ENCODE data around the gene DACH1. TPM values are rescaled to one million over a fixed set of nuclear protein-coding genes. Genes with fewer than 3 reads are reported as not detected.
A peak's percentile ranks its signal among the peaks of the same experiment; 100 is the strongest.

Gene DACH1
- total and polyA plus RNA-seq, 2 of the 13 experiments (the other 11 are each of a cell fraction or from before 2014, with no cell fraction given), result not detected

DNA sequence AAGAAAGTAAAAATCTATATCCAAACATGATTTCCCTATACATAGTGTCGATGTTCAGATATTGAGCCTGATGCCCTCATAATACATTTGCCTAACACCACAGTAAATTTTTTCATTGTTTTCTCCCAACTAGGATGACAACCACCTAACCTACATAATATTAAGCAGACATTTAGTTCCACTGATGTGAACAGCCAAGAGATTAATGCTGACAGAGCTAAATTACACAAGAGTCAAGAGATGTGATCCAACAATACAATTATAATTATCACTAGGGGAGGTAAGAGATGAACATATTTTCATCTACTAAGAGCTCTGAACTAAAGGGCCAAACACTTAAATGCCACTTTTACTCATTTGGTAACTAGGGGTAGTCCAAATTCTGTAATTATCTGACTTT is 145.9 kb downstream of the DACH1 start:
- Histone ChIP-seq H3K27ac (ENCODE audit: extremely low read length, insufficient read depth, low read length) (no peak overlapping the region), H3K36me3 (replicated peaks in 1 of 2; ENCODE audit: control insufficient read depth in 1 of 2, insufficient read depth in 2 of 2, low read length in 2 of 2) (no peaks in the 10 kb centered on the region), H2AFZ (ENCODE audit: low read length) (no peak overlapping the region), H3K9ac (ENCODE audit: insufficient read depth, low read depth, low read length) (no peak overlapping the region), H4K20me1 (ENCODE audit: insufficient read depth, low read length) (no peaks in the 10 kb centered on the region), H3K4me2 (ENCODE audit: low read depth, low read length) (no peak overlapping the region), H3K27me3 (ENCODE audit: control insufficient read depth in 1 of 2, insufficient read depth in 2 of 2, low read length in 2 of 2) (no peaks in the 10 kb centered on the region), H3K4me3 (replicated peaks in 1 of 3; ENCODE audit: insufficient read depth in 1 of 3, low read depth in 2 of 3, low read length in 3 of 3) (no peak overlapping the region), H3K79me2 (ENCODE audit: insufficient read depth, low read length) (no peaks in the 10 kb centered on the region), H3K9me3 (ENCODE audit: low read length) (no peaks in the 10 kb centered on the region), H3K4me1 (ENCODE audit: insufficient read depth, low read length) (no peaks in the 10 kb centered on the region)
- intact Hi-C loops (cut with micrococcal nuclease; ENCODE audit: unreplicated experiment), result no loop called here
- WGBS (ENCODE audit: low lambda C conversion rate), result 0% methylated on average over 1 of the region's 1 CpG
- FAIRE-seq, result no peak
- in situ Hi-C loops (cut with HindIII; ENCODE audit: extremely low pct_ligation_motif_present, low pct_unique_long_range_greater_than_20kb), result no loop called here
- ATAC-seq, result no peak
- TF ChIP-seq ZNF20 (CRISPR knock-in tag; IDR thresholded peaks at IDR 0.05) (no peak), MAFK (conservative IDR thresholded peaks at IDR 0.05 in 1 of 2, IDR thresholded peaks at IDR 0.05 in 1 of 2; ENCODE audit: low read length in 2 of 2) (peak; percentile 84 to 93), MAFF (IDR thresholded peaks at IDR 0.05; ENCODE audit: low read depth, low read length) (peak; percentile 91)
- no TSS peak for BruUV-seq (replicated peaks)
- CTCF ChIA-PET (ENCODE audit: low intra/inter-chr PET ratio, low total read pairs), result no interaction called here
- POLR2A ChIA-PET, result no interaction called here
- DNase-seq (ENCODE audit: low spot score), result no peak

DNA sequence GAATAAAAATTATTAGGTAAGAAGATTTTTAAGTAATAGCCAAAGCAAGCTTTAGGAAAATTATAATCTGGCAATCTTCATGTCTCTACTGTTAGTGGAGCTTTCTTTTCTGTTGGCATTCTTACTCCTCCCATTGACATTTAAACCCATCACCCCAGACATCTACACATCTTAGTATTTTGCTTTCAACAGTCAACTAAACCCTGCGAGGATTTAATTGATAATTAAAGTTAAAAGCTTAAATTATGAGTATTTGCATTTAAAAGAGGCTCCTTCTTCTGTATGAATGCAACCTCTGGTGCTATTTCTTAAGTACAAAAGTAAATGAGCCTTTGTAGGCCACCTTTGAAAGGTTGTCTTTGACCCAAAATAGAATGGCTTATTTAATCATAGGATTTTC is 148.1 kb downstream of the DACH1 start:
- no peak overlapping the region for H3K4me2 ChIP-seq (ENCODE audit: low read depth, low read length)
- H3K79me2 ChIP-seq (ENCODE audit: insufficient read depth, low read length), result no peaks in the 10 kb centered on the region
- CTCF ChIA-PET (ENCODE audit: low intra/inter-chr PET ratio, low total read pairs), result no interaction called here
- ATAC-seq (no peak), DNase-seq (ENCODE audit: low spot score) (no peak), FAIRE-seq (no peak)
- no peak overlapping the region for H3K27ac ChIP-seq (ENCODE audit: extremely low read length, insufficient read depth, low read length)
- no peak overlapping the region for H3K9ac ChIP-seq (ENCODE audit: insufficient read depth, low read depth, low read length)
- WGBS (ENCODE audit: low lambda C conversion rate), result 2% methylated on average over 1 of the region's 1 CpG
- in situ Hi-C loops (cut with HindIII; ENCODE audit: extremely low pct_ligation_motif_present, low pct_unique_long_range_greater_than_20kb) (no loop called here), intact Hi-C loops (cut with micrococcal nuclease; ENCODE audit: unreplicated experiment) (no loop called here)
- no peak overlapping the region for H2AFZ ChIP-seq (ENCODE audit: low read length)
- no peaks in the 10 kb centered on the region for H3K4me1 ChIP-seq (ENCODE audit: insufficient read depth, low read length)
- BruUV-seq (replicated peaks), result no TSS peak
- no peaks in the 10 kb centered on the region for H4K20me1 ChIP-seq (ENCODE audit: insufficient read depth, low read length)
- H3K27me3 ChIP-seq (ENCODE audit: control insufficient read depth in 1 of 2, insufficient read depth in 2 of 2, low read length in 2 of 2), result no peaks in the 10 kb centered on the region
- no peaks in the 10 kb centered on the region for H3K36me3 ChIP-seq (replicated peaks in 1 of 2; ENCODE audit: control insufficient read depth in 1 of 2, insufficient read depth in 2 of 2, low read length in 2 of 2)
- POLR2A ChIA-PET, result no interaction called here
- H3K4me3 ChIP-seq (replicated peaks in 1 of 3; ENCODE audit: insufficient read depth in 1 of 3, low read depth in 2 of 3, low read length in 3 of 3), result no peak overlapping the region
- no peaks in the 10 kb centered on the region for H3K9me3 ChIP-seq (ENCODE audit: low read length)
- TF ChIP-seq TBX2 (CRISPR knock-in tag; IDR thresholded peaks at IDR 0.05; ENCODE audit: borderline replicate concordance) (no peak), GATA4 (IDR thresholded peaks at IDR 0.05; ENCODE audit: borderline replicate concordance, low read depth) (no peak), ZNF619 (CRISPR knock-in tag; IDR thresholded peaks at IDR 0.05) (no peak), TBP (CRISPR knock-in tag; IDR thresholded peaks at IDR 0.05) (no peak), ZNF589 (CRISPR knock-in tag; conservative IDR thresholded peaks at IDR 0.05) (no peak), KAT8 (CRISPR knock-in tag; IDR thresholded peaks at IDR 0.05) (no peak), ZNF160 (CRISPR knock-in tag; IDR thresholded peaks at IDR 0.05) (no peak), AGO2 (optimal IDR thresholded peaks at IDR 0.05; ENCODE audit: low read depth, low read length) (no peak), ZFP41 (CRISPR knock-in tag; IDR thresholded peaks at IDR 0.05; ENCODE audit: borderline replicate concordance) (no peak)
- TF ChIP-seq, protein P1, sequence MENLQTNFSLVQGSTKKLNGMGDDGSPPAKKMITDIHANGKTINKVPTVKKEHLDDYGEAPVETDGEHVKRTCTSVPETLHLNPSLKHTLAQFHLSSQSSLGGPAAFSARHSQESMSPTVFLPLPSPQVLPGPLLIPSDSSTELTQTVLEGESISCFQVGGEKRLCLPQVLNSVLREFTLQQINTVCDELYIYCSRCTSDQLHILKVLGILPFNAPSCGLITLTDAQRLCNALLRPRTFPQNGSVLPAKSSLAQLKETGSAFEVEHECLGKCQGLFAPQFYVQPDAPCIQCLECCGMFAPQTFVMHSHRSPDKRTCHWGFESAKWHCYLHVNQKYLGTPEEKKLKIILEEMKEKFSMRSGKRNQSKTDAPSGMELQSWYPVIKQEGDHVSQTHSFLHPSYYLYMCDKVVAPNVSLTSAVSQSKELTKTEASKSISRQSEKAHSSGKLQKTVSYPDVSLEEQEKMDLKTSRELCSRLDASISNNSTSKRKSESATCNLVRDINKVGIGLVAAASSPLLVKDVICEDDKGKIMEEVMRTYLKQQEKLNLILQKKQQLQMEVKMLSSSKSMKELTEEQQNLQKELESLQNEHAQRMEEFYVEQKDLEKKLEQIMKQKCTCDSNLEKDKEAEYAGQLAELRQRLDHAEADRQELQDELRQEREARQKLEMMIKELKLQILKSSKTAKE (CRISPR knock-in tag; IDR thresholded peaks at IDR 0.05; ENCODE audit: borderline replicate concordance), result no peak
- TF ChIP-seq, protein P2, sequence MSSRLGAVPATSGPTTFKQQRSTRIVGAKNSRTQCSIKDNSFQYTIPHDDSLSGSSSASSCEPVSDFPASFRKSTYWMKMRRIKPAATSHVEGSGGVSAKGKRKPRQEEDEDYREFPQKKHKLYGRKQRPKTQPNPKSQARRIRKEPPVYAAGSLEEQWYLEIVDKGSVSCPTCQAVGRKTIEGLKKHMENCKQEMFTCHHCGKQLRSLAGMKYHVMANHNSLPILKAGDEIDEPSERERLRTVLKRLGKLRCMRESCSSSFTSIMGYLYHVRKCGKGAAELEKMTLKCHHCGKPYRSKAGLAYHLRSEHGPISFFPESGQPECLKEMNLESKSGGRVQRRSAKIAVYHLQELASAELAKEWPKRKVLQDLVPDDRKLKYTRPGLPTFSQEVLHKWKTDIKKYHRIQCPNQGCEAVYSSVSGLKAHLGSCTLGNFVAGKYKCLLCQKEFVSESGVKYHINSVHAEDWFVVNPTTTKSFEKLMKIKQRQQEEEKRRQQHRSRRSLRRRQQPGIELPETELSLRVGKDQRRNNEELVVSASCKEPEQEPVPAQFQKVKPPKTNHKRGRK (CRISPR knock-in tag; IDR thresholded peaks at IDR 0.05), result no peak
- TF ChIP-seq, protein P3, sequence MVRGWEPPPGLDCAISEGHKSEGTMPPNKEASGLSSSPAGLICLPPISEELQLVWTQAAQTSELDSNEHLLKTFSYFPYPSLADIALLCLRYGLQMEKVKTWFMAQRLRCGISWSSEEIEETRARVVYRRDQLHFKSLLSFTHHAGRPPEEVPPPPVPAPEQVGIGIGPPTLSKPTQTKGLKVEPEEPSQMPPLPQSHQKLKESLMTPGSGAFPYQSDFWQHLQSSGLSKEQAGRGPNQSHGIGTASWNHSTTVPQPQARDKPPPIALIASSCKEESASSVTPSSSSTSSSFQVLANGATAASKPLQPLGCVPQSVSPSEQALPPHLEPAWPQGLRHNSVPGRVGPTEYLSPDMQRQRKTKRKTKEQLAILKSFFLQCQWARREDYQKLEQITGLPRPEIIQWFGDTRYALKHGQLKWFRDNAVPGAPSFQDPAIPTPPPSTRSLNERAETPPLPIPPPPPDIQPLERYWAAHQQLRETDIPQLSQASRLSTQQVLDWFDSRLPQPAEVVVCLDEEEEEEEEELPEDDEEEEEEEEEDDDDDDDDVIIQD (CRISPR knock-in tag; IDR thresholded peaks at IDR 0.05; ENCODE audit: low read depth), result no peak

Measured in HepG2 (cell line).